Right forelimb (tissue), 1 donor: ENCODE results near the gene YEATS4.
A peak's percentile ranks its signal among the peaks of the same experiment; 100 is the strongest.
"Not testable (repeated sequence)": the region's sequence is repeated elsewhere in the genome, so short reads cannot be mapped to it uniquely, and the experiment has no call there.

Source experiments
- DNase-seq: peaks from one replicate; pipeline ENCODE4 v3.0.0-alpha.2; 2018

YEATS4 gene

GRCh38 chr12:69359531-69360347 is at the start of gene YEATS4:
Gene YEATS4 (plus strand): TSS chr12:69359743. CDS start chr12:69359973, 230 bp downstream.
- peak; percentile 90 for DNase-seq

- DNase-seq: no peak
Measured at GRCh38 chr12:69313209-69313608, 46.3 kb upstream of the YEATS4 start.

- DNase-seq: not testable (repeated sequence)
Measured at GRCh38 chr12:69316784-69317183, 42.8 kb upstream of the YEATS4 start.

DNA sequence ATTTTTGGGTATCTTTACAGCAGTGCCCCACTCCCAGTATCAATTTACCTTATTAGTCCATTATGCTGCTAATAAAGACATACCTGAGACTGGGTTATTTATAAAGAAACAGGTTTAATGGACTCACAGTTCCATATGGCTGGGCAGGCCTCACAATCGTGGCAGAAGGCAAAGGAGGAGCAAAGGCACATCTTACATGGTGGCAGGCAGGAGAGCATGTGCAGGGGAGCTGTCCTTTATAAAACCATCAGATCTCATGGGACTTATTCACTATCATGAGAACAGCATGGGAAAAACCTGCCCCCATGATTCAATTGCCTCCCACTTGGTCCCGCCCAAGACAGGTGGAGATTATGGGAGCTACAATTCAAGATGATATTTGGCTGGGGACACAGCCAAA is 42.3 kb upstream of the YEATS4 start:
- DNase-seq: not testable (repeated sequence)

- DNase-seq: no peak
Measured at GRCh38 chr12:69318225-69318624, 41.3 kb upstream of the YEATS4 start.

DNA sequence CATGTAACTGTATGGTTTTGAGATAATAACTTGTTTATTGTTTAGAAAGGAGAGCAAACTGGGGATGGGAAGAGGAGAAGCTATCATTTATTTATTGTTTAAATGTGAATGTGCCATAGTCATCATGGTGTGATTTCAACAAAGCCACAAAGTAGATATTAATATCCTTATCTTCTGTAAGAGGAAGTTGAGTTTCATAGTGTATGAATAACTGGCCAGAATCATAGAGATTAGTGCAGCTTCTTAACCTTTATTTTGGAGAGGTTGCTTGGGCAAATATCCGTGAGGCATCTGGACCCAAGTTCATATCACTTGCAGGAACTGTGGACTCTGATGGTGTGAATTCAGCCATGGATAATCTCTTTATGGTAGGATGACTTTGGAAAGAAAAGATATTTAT is 38.2 kb upstream of the YEATS4 start:
- no peak for DNase-seq

- no peak for DNase-seq
Measured at GRCh38 chr12:69324797-69325466, 34.6 kb upstream of the YEATS4 start.

DNA sequence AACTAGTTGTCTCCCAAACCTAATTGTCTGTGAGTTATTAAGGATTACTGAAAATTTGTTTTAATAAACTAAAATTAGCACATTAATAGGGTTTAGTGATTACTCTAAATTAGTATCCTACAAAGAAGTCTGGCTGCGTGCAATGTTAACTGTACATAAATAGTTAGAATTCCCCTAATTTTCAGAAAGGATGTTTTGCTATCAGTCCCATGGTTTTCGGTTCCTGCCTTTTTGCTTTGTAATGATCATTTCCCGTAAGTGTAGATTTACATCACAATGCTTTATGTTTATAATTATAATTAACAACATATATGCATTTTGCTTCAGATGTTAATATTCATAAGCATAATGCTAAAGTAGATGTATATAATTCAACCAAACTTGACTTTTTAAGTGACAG is 31.1 kb upstream of the YEATS4 start:
- no peak for DNase-seq

- no peak for DNase-seq
Measured at GRCh38 chr12:69329669-69330428, 29.7 kb upstream of the YEATS4 start.

- DNase-seq: no peak
Measured at GRCh38 chr12:69330475-69331473, 28.8 kb upstream of the YEATS4 start.

DNA sequence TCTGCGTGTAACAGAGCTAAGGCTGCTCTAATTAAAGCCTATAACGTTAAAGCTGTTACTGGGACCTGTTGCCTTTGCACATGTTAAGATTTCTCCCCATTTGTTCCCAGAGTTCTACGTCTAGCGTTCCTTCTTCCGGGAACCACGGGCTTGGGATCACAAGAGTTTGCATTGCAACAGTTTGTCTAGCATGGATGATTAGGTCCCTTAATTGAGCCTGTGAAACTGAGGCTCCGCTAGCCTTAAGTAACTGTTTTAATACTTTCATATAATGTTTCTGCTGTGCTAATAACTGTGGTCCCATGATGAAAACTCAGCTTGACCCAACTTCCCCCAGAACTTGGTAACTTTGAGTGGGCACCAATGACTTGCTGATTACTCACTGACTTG is 28.0 kb upstream of the YEATS4 start:
- DNase-seq: no peak

- DNase-seq: no peak
Measured at GRCh38 chr12:69331909-69332684, 27.4 kb upstream of the YEATS4 start.

DNA sequence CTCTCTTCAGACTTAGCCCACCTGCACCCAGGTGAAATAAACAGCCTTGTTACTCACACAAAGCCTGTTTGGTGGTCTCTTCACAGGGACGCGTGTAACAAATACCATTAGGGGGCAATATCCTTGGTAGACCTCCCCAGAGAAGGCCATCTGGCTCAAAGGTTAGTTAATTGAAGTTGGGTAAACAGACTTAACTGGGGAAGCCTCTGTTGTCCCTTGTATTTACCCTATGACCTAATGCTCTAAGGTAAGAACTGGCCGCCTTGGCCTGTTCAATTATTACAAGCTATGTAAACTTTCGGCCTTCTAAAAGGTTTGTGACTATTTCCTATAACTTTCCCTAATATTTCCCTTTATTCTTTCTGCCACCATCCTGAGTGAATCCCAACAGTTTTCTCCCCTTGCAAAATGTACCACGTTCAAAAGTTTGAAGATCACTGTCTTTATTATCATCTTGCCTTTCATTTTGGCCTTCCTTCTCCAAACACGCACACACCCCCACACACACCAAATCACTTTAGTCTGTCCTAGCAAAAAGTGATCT is 26.7 kb upstream of the YEATS4 start:
- no peak for DNase-seq

DNA sequence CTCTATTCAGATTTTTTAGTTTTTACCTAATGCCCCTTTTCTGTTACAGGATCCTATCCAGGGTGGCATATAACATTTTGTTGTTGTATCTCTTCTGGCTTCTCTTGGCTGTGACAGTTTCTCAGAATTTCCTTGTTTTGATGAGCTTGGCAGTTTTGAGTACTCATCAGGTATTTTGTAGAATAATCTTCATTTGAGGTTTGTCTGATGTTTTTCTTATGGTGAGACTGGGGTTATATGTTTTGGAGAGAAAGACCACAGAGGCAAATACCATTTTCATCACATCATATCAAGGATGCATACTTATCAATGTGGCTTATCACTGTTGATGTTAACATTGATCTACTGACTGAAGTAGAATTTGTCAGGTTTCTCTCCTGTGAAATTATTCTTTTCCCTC is 25.4 kb upstream of the YEATS4 start:
- DNase-seq: no peak

GRCh38 chr12:69337311-69338090 is 22.0 kb upstream of the YEATS4 start:
- DNase-seq: no peak

- DNase-seq: no peak
Measured at GRCh38 chr12:69338120-69338859, 21.3 kb upstream of the YEATS4 start.

DNA sequence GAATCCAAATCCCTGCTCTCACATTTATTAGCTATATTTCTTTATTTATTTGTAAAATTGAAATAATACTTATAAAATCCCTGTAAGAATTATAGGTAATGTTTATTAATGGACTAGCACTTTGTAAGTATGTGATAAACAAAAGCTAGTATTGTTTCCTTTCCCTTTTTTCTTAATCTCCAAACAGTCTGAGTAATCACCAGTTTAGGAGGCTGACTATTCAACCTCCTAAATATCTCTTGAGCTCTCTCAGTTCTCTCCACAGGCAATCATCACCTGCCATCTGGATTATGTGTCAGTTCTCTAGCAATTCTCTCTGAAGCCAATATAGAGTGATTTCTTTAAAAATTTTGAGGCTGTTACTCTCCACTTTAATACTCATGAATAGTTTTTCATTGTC is 20.6 kb upstream of the YEATS4 start:
- DNase-seq: no peak

- DNase-seq: no peak
Measured at GRCh38 chr12:69339999-69340398, 19.5 kb upstream of the YEATS4 start.

DNA sequence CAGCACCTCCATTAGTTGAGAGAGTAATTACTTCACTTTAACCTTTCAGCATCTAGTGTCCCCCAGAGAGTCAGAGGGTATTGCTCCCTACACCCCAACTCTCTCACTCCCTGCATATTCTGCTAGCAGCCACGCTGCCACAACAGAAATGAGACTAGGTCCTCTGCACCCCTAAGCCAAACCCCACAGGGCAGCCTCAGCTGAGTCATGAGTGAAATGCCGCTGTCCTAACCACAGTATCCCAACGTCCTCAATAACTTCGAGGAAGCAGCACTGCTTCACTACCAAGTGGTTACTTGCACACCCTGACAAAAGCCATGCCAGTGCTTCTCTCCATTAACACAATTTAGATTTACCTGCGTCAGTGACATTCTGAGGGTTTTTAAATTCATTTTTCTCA is 18.2 kb upstream of the YEATS4 start:
- no peak for DNase-seq

- no peak for DNase-seq
Measured at GRCh38 chr12:69342421-69342820, 17.1 kb upstream of the YEATS4 start.
